GM19351 (cell line): ENCODE results near the gene PARVB.
"Not testable (repeated sequence)": the region's sequence is repeated elsewhere in the genome, so short reads cannot be mapped to it uniquely, and the experiment has no call there.

Source experiments
- ATAC-seq: cut with Tn5 transposase; IDR thresholded peaks from one replicate; pipeline ENCODE4 v1.9.1; 2021; ENCODE audit warnings: mild to moderate bottlenecking, moderate library complexity; ENCODE audit not compliant: unreplicated experiment

PARVB gene

DNA sequence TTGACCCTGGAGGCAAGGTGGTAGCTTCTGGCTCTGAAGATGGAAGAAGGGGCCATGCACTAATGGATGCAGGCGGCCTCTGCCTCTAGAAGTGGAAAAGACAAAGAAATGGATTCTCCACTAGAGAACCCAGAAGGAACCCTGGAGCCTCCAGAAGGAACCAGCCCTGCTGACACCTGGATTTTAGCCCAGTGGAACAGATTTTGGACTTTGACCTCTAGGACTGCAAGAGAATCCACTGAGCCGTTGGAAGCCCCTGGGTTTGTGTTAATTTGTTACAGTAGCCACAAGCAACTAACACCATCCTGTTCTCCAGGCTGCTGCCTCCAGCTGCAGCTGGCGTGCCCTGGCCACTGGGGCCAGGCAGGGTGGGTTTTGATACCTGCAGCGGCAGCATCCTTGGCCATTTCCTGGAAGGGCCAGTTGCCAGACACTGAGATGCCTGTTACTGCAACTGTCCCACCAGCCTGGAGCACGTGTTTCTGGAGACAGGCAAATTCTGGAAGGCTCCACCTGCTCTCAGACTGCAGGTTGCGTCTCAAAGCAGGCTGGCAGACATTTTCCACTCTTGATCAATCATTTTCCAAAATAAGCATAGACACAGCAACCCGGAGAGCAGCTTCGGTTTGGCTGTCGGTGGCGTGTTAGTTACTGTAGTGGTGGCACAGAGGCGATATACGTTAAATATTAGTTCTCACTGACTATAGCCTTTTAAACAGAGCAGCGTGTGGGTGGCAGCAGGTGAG, 79.8 kb downstream of the PARVB start:
- ATAC-seq, result no peak

DNA sequence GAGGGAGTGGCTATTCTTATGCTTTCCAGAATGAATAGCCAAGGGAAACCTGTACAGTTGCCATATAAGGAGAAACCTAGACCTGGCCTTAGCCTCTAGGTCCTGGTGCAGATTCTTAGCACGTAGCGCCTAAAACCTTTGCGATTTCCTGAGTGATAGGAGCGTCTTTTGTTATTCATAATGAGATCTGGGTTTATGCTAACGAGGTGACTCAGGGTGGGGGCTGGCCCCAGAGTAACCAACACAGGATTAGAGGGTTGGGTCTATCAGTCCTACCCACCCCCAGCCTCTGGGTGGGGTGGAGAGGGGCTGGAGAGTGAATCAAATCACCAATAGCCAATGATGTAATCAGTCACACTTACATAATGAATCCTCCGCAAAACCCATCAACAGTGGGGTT, 83.2 kb downstream of the PARVB start:
- ATAC-seq, result no peak

DNA sequence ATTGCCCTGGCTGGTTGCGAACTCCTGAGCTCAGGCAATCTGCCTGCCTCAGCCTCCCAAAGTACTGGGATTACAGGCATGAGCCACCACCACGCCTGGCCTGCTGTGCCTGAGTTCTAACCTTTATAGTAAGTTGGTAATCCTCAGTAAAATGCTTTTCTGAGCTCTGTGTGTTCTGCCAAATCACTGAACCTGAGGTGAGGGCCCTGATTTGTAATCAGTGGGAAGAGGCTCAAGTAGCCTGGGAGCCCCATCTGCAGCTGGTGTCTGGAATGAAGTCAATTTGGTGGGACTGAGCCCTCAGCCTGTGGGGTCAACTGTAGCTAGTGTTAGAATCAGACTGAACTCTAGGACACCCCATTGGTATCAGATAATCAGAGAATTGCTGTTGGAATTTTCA, 84.0 kb downstream of the PARVB start:
- no peak for ATAC-seq

DNA sequence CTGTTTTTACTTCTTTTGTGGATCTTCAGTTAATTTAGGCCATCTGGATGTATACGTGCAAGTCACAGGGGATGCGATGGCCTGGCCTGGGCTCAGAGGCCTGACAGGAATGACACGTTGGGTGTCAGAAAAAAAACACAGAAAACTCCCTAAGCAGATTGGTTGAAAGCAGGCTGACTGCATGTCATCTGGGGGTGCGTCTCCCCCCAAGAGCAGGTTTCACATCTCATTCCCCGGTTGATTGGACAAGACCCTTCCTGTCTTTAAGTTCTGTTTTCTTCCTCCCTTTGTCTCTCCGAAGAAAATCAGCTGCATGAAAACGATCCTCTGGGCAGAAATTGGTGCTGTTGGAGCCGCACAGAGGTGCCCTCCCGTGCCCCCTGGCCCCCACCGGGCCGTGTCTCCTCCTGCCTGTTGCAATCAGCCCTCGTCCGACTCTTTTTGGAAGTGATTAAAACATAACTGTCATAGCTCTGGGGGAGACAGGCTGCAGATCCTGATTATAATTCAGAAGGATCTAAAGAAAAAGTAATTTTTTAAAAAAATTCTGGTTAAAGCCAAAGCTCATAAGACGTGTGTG, 84.8 kb downstream of the PARVB start:
- no peak for ATAC-seq

DNA sequence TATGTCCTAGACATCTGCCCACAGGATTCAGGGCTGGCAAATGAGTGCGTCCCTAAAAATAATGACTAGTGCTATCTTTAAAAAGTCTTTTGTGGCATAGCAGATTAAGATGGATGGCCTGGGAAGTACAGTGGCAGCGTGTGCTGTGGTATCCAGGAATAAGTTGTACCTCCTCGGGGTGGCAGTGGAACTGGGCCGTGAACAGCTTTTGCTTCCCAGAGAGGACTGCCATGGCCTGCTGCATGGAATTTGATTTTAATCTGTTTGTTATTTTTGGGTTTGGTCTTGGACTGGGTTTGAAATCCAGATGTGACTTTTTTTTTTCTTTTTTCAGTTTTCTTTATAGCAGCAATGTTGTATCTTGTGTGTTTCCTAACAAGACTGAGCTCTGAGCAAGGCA, 85.3 kb downstream of the PARVB start:
- ATAC-seq, result no peak

DNA sequence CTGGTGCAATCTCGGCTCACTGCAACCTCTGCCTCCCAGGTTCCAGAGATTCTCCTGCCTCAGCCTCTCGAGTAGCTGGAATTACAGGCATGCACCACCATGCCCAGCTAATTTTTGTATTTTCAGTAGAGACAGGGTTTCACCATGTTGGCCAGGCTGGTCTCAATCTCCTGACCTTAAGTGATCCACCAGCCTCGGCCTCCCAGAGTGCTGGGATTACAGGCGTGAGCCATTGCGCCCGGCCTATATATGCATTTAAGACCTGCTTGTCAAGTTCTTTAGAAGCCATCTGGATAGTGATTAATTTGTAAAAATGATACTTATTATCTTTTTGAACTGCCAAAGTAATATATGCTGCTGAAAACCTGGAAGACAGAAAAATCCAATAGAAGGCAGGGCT, 86.6 kb downstream of the PARVB start:
- not testable (repeated sequence) for ATAC-seq

DNA sequence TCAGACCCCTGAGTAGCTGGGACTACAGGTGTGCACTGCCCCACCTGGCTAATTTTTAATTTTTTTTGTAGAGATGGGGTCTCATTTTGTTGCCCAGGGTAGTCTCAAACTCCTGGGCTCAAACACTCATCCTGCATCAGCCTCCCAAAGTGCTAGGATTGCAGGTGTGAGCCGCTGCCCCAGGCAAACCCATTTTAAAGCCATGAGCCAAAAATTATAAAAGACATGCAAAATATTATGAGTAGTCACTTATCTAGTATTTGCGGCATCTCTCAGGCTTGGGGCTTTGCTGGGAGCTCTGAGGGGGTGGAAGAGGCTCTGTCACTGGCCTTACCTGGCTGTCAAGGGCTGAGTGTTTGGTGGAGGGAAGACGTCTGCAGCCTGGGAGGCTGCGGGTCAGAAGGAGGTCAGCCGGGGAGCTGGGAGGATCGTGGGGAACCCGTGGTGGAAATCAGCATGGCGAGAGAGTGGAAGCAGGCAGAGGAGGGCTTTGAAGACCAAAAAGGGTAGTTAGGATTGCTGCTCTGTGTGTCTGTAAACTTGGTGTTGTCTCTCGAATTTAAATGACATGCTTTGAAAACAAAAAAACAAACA, 87.6 kb downstream of the PARVB start:
- ATAC-seq, result no peak

DNA sequence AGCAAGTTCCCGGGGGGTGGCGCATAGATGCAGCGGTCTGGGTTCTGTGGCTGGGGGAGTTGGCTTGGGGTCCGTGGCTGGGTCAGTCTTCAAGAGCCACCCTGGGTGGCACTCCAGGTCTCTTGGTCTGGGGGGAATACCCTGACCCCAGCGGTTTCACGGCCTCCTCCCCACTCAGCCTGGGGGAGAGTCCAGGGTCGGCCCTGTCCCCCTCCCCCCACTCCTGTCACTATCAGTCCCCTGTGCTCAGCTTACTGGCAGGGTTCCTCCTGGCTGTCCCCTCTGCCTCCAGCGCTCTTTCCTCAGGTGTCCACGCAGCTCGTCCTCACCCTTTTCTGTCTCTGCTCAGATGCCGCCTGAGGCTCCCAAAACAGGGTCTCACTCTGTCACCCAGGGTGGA, 88.1 kb downstream of the PARVB start:
- ATAC-seq, result no peak

DNA sequence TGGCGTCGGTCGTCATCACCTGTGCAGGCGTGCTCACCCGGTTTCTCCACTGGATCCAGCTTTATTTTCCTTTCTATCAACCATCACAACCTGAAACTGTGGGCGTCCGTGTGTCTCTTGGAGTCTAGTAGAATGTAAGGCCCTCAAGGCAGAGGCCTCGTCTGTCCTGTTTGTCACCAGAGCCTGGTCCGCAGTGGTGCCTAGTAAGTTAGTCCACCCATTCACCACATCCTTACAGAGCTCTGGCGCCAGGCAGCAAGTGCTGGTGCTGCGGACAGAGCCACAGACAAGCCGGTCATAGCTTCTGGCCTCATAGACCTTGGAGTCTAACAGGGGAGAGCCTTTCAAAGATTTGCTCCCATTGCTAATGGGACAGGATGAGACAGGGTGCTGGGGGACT, 92.2 kb downstream of the PARVB start:
- no peak for ATAC-seq

DNA sequence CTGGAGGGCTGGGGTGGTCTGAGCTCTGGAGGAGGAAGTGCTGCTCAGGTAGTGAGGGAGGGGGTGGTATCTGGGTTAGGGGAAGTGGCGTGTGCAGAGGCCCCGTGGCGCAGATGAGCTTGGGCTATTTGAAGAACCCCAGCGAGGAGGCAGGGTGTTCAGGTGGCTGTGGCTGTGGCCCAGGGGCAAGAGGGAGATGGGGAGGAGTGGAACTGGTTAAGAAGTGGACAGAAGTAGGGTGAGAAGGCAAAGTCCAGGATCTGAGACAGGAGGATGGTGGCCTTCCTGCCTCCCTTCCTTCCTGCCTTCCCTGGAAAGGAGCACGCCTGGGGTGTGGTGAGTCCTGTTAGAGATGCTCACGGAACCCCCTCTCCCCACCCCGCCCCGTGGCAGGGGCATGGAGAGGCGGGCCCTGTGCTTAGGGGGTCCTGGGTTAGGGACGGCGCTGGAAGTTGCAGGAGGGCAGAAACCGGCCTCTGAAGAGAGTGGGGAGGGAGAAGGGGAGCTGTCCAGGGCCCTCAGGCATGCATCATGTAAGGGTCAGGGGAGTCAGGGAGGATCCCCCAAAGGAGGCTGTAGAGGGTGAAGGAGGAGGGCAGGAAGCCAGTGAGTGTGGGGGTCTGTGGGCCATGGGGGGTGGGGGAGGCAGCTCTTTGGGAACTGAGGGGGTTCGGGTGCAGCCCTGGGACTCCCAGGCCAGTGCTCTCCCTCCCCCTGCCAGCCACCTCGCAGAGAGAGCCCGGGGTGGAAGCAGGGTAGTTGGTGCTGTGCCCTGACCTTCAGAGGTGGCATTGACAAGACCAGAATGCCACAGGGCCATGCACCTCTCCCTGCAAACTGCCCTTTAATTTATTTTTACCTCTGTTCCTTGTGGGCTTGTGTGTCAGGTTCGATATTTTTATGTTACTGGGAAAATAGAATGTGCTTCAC, 92.9 kb downstream of the PARVB start:
- no peak for ATAC-seq

DNA sequence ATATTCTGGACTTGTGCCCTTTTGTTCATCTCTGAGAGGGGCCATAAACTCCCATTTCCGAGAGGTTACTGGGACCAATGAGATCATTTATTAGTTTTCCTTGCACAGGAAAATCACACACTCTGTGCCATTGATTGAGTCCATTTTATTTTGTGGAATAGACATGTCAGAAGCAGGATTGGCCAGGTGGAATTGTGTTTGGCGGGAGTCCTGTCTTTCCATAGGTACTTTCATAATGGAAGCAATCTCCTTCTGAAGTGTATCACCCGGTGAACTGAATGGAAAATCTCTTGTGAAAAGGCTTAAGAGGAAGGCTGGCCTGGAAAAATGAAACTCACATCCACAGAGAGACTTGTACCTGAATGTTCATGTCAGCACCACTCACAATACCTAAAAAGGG, 93.6 kb downstream of the PARVB start:
- ATAC-seq, result no peak

DNA sequence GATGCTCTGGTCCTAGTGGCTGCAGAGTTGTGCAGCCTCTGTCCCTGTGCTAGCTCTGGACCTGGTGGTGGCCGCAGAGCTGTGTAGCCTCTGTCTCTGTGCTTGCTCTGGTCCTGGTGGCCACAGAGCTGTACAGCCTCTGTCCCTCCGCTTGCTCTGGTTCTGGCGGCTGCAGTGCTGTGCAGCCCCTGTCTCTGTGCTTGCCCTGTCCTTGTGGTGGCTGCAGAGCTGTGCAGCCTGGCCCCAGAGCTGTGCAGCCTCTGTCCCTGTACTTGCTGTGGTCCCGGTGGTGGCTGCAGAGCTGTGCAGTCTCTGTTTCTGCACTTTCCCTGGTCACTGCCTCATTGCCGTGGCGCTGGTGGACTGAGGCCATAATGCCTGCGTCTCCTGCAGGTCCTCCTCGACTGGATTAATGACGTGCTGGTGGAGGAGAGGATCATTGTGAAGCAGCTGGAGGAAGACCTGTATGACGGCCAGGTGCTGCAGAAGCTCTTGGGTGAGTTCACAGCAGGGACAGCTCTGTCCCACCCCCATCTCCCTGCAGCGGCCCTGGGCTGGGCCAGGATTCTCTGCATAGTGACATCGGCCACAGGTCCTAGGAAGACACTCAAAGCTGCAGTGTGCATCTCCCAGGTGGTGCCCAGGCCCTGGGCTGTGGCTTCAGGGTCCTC, 94.7 kb downstream of the PARVB start:
- no peak for ATAC-seq

DNA sequence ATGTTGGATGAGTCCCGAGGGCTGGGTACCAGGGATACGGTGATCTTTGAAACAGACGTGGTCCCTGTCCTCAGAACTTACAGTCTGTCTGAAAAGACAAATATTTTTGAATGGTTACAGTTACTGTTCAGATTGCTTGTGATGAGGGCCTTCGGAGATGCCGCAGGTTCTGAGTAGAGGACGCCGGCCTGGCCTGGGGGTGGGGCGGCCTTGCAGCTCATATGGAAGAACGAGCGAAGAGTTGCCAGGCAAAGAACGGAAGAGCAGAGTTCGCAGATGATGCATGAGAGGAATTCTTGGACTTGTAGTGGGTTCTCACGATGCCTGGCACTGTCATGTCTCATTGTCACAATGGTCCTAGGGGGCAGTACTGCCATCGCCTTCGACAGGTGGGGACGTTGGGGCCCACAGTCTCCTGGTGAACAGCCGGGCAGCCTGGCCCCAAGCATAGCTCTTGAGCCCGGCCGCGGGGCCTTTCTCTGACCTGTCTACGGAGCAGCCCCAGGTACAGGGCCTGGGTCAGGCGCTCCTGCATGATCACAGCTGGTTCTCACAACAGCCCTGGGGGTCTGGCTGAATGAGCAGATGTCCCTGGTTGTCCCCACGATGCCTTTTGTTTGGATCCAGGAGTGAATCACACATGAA, 95.7 kb downstream of the PARVB start:
- no peak for ATAC-seq

DNA sequence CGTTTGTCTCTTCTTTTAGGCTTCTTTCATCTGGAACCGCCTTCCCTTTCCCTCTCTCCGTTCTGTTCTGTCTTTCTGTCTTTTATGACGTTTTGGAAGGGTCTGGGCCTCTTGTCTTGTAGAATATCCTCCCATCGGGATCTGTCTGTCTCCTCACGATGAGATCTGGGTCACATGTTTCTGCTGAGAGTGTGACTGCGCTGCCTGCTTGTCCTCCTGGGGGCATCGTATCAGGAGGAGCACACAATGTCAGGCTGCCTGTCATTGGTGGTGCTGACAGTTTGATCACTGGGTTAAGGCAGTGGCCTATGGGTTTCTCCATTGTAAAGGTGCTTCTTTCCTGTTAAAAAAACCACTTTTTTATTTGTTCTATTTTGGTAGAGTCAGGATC, 96.2 kb downstream of the PARVB start:
- no peak for ATAC-seq

DNA sequence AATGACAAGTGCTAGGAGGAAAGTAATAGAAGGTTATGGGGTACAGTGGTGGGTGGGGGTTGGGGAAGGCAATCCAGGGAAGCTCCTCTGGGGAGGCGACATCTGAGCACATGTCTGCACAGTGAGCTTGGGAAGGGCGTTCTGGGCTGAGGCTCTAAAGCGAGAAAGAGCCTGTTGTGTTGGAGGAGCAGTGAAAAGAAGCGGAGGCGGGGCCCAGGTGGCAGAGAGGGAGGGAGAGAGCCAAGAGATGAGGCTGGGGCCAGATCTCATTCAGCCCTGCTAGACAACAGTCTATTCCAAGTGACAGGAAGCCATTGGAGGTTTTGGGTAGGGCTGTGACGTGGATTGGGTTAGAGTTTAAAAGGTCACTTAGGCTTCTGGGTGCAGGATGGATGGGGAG, 101.3 kb downstream of the PARVB start:
- ATAC-seq, result no peak

DNA sequence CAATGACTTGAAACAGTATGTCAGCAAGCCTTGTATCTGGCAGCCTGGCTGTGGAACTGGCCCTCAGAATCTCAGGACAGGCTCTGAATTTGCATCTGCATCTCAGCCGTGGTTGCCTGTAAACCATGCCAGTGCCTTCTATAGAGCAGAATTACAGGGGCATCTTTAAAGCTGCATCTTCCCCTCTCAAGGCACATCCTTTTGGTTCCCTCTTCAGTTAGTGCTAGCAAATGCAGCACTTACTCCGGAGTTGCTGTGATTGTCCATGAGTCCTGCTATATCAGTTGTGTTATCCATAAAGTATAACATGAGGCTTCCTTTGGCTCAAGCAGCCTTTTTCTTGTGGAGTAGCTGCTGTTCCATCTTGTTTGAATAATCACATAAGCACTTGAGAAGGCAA, 102.7 kb downstream of the PARVB start:
- no peak for ATAC-seq

DNA sequence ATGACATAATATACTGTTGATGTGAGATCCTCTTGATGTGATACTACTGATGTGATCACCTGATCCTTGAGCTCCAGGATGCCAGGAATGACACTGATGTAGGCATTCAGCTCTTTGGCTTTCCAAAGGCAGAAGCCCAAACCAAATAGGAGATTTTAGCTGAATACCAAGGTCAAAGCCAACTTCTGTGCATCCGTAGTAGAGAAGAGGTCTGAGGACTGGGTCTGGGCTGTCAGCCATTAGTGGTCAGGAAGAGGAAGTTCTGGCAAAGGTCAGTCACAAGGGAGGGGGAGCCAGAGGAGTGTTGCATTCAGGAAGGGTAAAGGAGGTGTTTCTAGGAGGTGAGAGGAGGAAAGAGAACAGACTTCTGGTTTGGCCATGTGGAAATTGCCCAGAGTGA, 103.3 kb downstream of the PARVB start:
- ATAC-seq, result no peak

DNA sequence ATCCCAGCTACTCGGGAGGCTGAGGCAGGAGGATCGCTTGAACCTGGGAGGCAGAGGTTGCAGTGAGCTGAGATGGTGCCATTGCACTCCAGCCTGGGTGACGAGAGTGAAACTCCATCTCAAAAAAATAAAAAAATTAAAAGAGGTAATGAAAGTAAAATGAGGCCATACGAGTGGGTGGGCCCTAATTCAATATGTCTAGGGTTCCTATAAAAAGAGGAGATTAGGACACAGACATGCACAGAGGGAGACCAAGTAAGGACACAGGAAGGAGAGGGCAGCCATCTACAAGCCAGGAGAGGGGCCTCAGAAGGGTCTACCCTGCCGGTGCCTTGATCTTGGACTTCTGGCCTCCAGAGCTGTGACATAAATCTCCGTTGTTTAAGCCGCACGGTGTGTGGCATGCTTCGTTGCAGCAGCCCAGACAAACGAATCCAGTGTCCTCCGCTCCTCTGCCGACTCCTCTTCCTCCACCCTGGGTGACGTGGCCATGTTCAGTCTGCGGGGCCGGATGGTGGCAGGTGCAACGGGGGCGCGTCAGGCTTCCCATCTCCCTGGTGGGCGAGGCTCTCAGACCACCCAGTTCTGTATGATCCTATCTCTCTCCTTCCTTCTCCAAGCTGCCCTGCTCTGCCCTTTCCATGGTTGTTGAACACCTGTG, 105.0 kb downstream of the PARVB start:
- no peak for ATAC-seq

DNA sequence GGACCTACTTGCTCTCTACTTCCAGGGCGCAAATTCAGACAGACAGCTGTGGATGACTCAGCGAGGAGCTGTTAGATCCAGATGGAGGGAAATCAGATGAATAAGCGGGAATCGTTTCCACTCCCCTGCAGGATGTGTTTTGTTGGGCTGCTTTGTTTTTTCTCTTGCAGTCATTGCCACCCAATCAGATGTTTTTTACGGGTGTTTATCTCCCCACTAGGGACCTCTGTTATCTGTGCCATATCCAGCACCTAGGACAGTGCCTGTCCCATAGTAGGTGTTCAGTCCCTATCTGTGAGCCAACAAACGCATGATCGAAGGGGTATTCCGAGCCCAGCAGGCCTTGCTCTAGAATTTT, 105.5 kb downstream of the PARVB start:
- no peak for ATAC-seq

DNA sequence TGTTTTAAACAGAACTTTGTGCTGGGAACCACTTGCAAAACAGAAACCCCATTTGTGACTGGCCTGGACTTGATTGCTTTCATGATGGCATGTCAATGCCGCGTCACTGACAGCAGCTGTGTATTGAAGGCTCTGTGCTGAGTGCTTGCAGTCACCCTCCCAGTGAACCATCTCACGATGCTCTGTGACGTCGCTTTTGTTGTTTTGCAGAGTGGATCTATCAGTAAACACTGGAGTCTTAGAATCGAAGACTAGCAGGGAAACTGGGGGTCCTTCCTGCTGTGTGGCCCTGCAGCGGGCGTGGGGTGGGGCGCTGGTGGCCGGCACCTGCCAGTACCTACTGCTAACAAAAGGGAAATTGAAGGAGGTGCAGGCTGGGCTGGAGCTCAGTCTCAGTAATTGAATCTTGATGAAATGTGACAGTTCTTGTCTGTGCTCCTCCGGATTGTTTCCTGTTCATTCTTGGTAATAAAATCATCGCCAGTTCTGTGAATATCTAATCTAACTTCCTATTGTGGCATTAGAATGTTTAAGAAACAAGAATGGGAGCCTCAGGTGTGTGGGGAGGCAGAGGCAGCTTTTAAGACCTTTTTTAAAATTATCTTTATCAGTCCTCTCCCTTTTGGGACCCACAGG, 106.1 kb downstream of the PARVB start:
- no peak for ATAC-seq
